Thyroid gland (tissue), 4 donors: Measurements from ENCODE around the gene RSAD2. TPM values are rescaled to one million over a fixed set of nuclear protein-coding genes. Genes with fewer than 3 reads are reported as not detected.

Experiments
- DNase-seq, 2 donors: peaks; one replicate each; pipeline ENCODE4 v3.0.0-alpha.2; 2019
- H3K27ac ChIP-seq, 3 donors: fragments of 200-600 bp; sonication (generic); 1 replicate in 2 of 3; 2 replicates in 1 of 3; pipeline ENCODE4 v1.5.1; 2016 to 2019; ENCODE audit warnings: mild to moderate bottlenecking in 1 of 3, moderate library complexity in 1 of 3
- H3K27me3 ChIP-seq: fragments of 200-600 bp; sonication (generic); one replicate; pipeline ENCODE4 v1.5.1; 2019
- H3K36me3 ChIP-seq, 2 donors: fragments of 200-600 bp; sonication (generic); one replicate each; pipeline ENCODE4 v1.5.1; 2016 to 2019
- H3K4me1 ChIP-seq, 2 donors: fragments of 200-600 bp; sonication (generic); one replicate each; pipeline ENCODE4 v1.5.1; 2017 to 2019
- H3K4me3 ChIP-seq, 3 donors: fragments of 200-600 bp; sonication (generic); replicated peaks in 1 of 3; 1 replicate in 2 of 3; 2 replicates in 1 of 3; pipeline ENCODE4 v1.5.1; 2016; ENCODE audit warnings: mild to moderate bottlenecking in 1 of 3
- H3K9me3 ChIP-seq: fragments of 200-600 bp; sonication (generic); one replicate; pipeline ENCODE4 v1.5.1; 2017
- POLR2A ChIP-seq, 2 donors: fragments of 450-650 bp; IDR thresholded peaks; one replicate each; pipeline ENCODE4 v1.6.1; 2017; ENCODE audit warnings: antibody characterized with exemption in 2 of 2, mild to moderate bottlenecking in 2 of 2, moderate library complexity in 1 of 2
- WGBS, 2 donors: methylation state at CpG; one replicate each; pipeline ENCODE4 v1.1.5; 2017; 5-methylcytosine and 5-hydroxymethylcytosine counted together
- intact Hi-C: fragments of 100-400 bp; cut with DNase I; formaldehyde crosslinking; loops from one replicate; pipeline ENCODE4 v1.15.1; 2023
- total RNA-seq, 4 donors: library from RNA; depleted of rRNA; stranded (reverse); fragments of >200 nt; gene quantifications; one replicate each; pipeline ENCODE4 v1.2.3, GENCODE V29; 2016
- TF ChIP-seq, protein P1 (sequence below), 6 experiments: fragments of 200-600 bp in 3 of 6; fragments of 450-650 bp in 3 of 6; sonication (generic) in 3 of 6; IDR thresholded peaks; one replicate each; pipeline ENCODE4 v1.5.1; 2016 to 2019; ENCODE audit warnings: antibody characterized with exemption in 6 of 6, mild to moderate bottlenecking in 2 of 6, inconsistent platforms in 1 of 6, moderate library complexity in 1 of 6

Gene RSAD2
- total RNA-seq, 4 donors from 2014 or later: 1.5 to 4.9 (median 2.6) TPM

DNA sequence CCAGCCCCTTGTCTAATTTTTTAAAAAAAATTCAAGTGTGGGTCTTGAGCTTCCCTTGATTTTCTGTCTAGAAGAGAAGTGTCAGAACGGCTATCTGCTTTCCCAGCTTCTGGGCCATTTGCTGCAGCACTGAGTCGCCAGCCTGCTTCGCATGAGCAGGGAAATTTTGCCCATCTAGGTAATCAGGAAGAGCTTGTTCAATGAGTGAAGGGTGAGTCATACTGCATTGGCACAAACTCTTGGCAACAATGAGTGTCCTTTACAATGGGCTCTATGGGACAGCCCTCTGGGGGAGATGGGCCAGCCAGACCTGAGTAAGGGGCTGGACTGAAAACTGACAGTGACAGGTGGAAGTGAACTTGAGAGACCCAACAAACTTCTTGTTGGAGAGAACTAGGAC, 37.3 kb downstream of the RSAD2 start:
- Histone ChIP-seq H3K4me1 (peaks cover 4 to 6% of the 10 kb centered on the region in 2 donors), H3K4me3 (no peak overlapping the region), H3K9me3 (no peaks in the 10 kb centered on the region), H3K27ac (no peak overlapping the region), H3K36me3 (no peaks in the 10 kb centered on the region), H3K27me3 (no peaks in the 10 kb centered on the region)
- intact Hi-C loops: loop anchor here (10.0 kb wide), 1 partner anchor 1380 kb away; no protein-coding TSS in a partner anchor
- WGBS, 2 donors: 76 to 85% methylated on average over 3 of the region's 3 CpGs
- TF ChIP-seq POLR2A (IDR thresholded peaks at IDR 0.05): no peak
- TF ChIP-seq, protein P1, sequence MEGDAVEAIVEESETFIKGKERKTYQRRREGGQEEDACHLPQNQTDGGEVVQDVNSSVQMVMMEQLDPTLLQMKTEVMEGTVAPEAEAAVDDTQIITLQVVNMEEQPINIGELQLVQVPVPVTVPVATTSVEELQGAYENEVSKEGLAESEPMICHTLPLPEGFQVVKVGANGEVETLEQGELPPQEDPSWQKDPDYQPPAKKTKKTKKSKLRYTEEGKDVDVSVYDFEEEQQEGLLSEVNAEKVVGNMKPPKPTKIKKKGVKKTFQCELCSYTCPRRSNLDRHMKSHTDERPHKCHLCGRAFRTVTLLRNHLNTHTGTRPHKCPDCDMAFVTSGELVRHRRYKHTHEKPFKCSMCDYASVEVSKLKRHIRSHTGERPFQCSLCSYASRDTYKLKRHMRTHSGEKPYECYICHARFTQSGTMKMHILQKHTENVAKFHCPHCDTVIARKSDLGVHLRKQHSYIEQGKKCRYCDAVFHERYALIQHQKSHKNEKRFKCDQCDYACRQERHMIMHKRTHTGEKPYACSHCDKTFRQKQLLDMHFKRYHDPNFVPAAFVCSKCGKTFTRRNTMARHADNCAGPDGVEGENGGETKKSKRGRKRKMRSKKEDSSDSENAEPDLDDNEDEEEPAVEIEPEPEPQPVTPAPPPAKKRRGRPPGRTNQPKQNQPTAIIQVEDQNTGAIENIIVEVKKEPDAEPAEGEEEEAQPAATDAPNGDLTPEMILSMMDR (IDR thresholded peaks at IDR 0.05): no peak
- DNase-seq: no peak

DNA sequence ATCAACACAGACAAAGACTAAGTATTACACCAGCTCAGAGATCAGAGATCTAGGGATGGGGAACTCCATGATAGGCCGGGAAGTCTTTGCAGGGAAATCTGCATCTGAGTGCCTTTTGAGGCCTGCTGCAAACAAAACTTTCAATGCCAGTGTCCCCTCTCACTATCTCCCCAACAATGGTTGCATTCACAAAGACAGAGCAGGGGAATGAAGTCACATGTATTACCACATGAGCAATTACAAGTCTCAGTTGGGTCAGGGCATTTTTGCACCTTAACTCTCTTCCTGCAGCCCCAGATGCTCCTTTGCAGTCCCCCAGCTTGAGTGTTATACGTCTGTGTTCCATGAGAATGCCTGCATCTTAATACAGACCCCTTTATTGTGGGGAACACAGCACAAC, 37.8 kb downstream of the RSAD2 start:
- 91 to 97% methylated on average over 2 of the region's 2 CpGs for WGBS, 2 donors
- Histone ChIP-seq H3K9me3 (no peaks in the 10 kb centered on the region), H3K4me1 (peaks cover 4 to 6% of the 10 kb centered on the region in 2 donors), H3K36me3 (no peaks in the 10 kb centered on the region), H3K27me3 (no peaks in the 10 kb centered on the region), H3K4me3 (no peak overlapping the region), H3K27ac (no peak overlapping the region)
- intact Hi-C loops: loop anchor here (10.0 kb wide), 1 partner anchor 1381 kb away; no protein-coding TSS in a partner anchor
- no peak for TF ChIP-seq POLR2A (IDR thresholded peaks at IDR 0.05)
- TF ChIP-seq, protein P1 (IDR thresholded peaks at IDR 0.05): no peak
- DNase-seq: no peak

DNA sequence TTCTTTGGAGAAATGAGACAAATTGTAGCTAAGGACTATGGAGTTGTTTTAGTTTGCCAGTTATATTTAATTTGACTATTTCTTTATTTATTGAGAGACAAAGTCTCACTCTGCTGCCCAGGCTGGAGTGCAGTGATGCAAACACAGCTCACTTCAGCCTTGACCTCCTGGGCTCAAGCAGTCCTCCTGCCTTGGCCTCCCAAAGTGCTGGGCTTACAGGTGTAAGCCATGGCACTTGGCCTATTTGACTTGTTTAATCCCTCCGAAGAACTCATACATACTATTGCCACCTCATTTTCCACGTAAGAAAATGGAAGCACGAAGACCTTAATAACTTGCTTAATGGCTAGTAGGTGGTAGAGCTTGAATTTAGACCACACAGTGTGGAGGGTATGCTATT, 38.6 kb downstream of the RSAD2 start:
- intact Hi-C loops: loop anchor here (10.0 kb wide), 1 partner anchor 1381 kb away; no protein-coding TSS in a partner anchor
- Histone ChIP-seq H3K27me3 (no peaks in the 10 kb centered on the region), H3K27ac (no peak overlapping the region), H3K4me1 (peaks cover 4 to 6% of the 10 kb centered on the region in 2 donors), H3K9me3 (no peaks in the 10 kb centered on the region), H3K4me3 (no peak overlapping the region), H3K36me3 (no peaks in the 10 kb centered on the region)
- DNase-seq: no peak
- TF ChIP-seq POLR2A (IDR thresholded peaks at IDR 0.05): no peak
- TF ChIP-seq, protein P1 (IDR thresholded peaks at IDR 0.05): no peak
- 93 to 94% methylated on average over 3 of the region's 3 CpGs for WGBS, 2 donors

DNA sequence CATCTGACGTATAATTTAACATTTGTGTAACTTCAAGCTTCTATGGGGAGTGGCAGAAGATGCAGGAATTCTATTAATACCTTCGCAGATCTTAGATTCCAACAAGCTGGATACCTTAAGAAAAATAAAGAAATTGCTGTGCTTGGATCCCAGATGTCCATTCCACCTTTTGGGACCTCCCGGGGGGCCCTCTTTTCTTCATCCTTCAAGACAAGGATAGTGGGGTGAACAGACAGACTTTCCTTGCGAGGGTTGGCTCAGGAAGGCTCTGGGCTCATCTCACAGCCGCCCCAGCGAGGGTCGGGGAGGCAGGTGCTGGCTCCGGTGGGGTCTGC, 39.1 kb downstream of the RSAD2 start:
- WGBS, 2 donors: 51 to 92% methylated on average over 4 to 7 of the region's 8 CpGs

More for the DNA sequence above, 39.1 kb downstream of the RSAD2 start:
- H3K4me3 ChIP-seq: no peak overlapping the region
- TF ChIP-seq POLR2A (IDR thresholded peaks at IDR 0.05): no peak
- TF ChIP-seq, protein P1 (IDR thresholded peaks at IDR 0.05): no peak
- no peaks in the 10 kb centered on the region for H3K27me3 ChIP-seq
- peaks cover 4 to 6% of the 10 kb centered on the region in 2 donors for H3K4me1 ChIP-seq
- DNase-seq: no peak
- intact Hi-C loops: loop anchor here (10.0 kb wide), 1 partner anchor 1382 kb away; no protein-coding TSS in a partner anchor
- no peaks in the 10 kb centered on the region for H3K9me3 ChIP-seq
- H3K27ac ChIP-seq: no peak overlapping the region
- no peaks in the 10 kb centered on the region for H3K36me3 ChIP-seq
